Erythroblast (primary cell): ENCODE data around the gene PARVA.

Experiments
- GATA1 ChIP-seq: IDR thresholded peaks from 2 replicates; pipeline ENCODE4 v1.6.1; 2011; ENCODE audit warnings: low read depth, mild to moderate bottlenecking, control low read depth, low read length, moderate library complexity
- POLR2A ChIP-seq: IDR thresholded peaks from 2 replicates; pipeline ENCODE4 v1.6.1; 2011; ENCODE audit warnings: mild to moderate bottlenecking, low read length

GRCh38 chr11:12395333-12395732, 18.0 kb downstream of the PARVA start:
- no peak for TF ChIP-seq POLR2A
- TF ChIP-seq GATA1, result no peak
